GM19239 (cell line): ENCODE data around the gene RIPOR2.

Source experiments
- DNase-seq: peaks from one replicate; pipeline ENCODE4 v3.0.0; 2011; ENCODE audit warnings: low spot score; ENCODE audit not compliant: insufficient read length
- FAIRE-seq: peaks from 2 replicates; lab custom pipeline; 2011; peaks lifted over from hg19 to GRCh38; lab: Jason Lieb, UNC

RIPOR2 gene

GRCh38 chr6:24935366-24936152, at the start of gene RIPOR2:
RIPOR2 (minus strand) TSS chr6:24935960; CDS start chr6:24935898, 62 bp downstream.
- FAIRE-seq (peak; percentile 57), DNase-seq (no peak)

GRCh38 chr6:24985323-24985722, 49.6 kb upstream of the RIPOR2 start:
- no peak for DNase-seq

GRCh38 chr6:24982231-24982630, 46.5 kb upstream of the RIPOR2 start:
- DNase-seq = no peak
- no peak for FAIRE-seq

More at GRCh38 chr6:24985323-24985722, 49.6 kb upstream of the RIPOR2 start:
- no peak for FAIRE-seq

- FAIRE-seq (no peak), DNase-seq (no peak)
Observed at GRCh38 chr6:24981386-24981760, 45.6 kb upstream of the RIPOR2 start.

GRCh38 chr6:24980507-24981385, 45.0 kb upstream of the RIPOR2 start:
- FAIRE-seq (no peak), DNase-seq (no peak)

- FAIRE-seq (no peak), DNase-seq (no peak)
Observed at GRCh38 chr6:24979176-24979575, 43.4 kb upstream of the RIPOR2 start.

- peak; percentile 75 for FAIRE-seq
- DNase-seq = no peak
Observed at GRCh38 chr6:24974182-24975171, 38.7 kb upstream of the RIPOR2 start.

GRCh38 chr6:24972311-24972958, 36.7 kb upstream of the RIPOR2 start:
- DNase-seq (no peak), FAIRE-seq (no peak)

- DNase-seq = no peak
- no peak for FAIRE-seq
Observed at GRCh38 chr6:24971067-24971466, 35.3 kb upstream of the RIPOR2 start.

GRCh38 chr6:24969343-24969860, 33.6 kb upstream of the RIPOR2 start:
- FAIRE-seq = no peak
- DNase-seq = no peak

GRCh38 chr6:24968783-24969182, 33.0 kb upstream of the RIPOR2 start:
- FAIRE-seq (no peak), DNase-seq (no peak)

GRCh38 chr6:24967211-24967610, 31.5 kb upstream of the RIPOR2 start:
- DNase-seq = no peak
- FAIRE-seq = no peak

- no peak for FAIRE-seq
Observed at GRCh38 chr6:24966381-24966780, 30.6 kb upstream of the RIPOR2 start.

GRCh38 chr6:24963887-24964570, 28.3 kb upstream of the RIPOR2 start:
- FAIRE-seq = peak; percentile 8
- no peak for DNase-seq

More at GRCh38 chr6:24966381-24966780, 30.6 kb upstream of the RIPOR2 start:
- no peak for DNase-seq

- DNase-seq (no peak), FAIRE-seq (no peak)
Observed at GRCh38 chr6:24963339-24963738, 27.6 kb upstream of the RIPOR2 start.

- DNase-seq (no peak), FAIRE-seq (peak; percentile 76)
Observed at GRCh38 chr6:24961852-24962251, 26.1 kb upstream of the RIPOR2 start.

- FAIRE-seq (no peak), DNase-seq (no peak)
Observed at GRCh38 chr6:24960991-24961475, 25.3 kb upstream of the RIPOR2 start.

GRCh38 chr6:24959319-24959718, 23.6 kb upstream of the RIPOR2 start:
- FAIRE-seq (no peak), DNase-seq (no peak)

- FAIRE-seq (no peak), DNase-seq (no peak)
Observed at GRCh38 chr6:24957199-24957598, 21.4 kb upstream of the RIPOR2 start.
